Skin epidermis (tissue), 12 donors: Measurements from ENCODE around the gene KIAA1671.
A peak's percentile ranks its signal among the peaks of the same experiment; 100 is the strongest.

Experiments used
- H3K27ac ChIP-seq, 21 experiments: fragments of 200-600 bp; sonication (generic) in 11 of 21; one replicate each; pipeline ENCODE4 v1.5.0; 2020; ENCODE audit warnings: mild to moderate bottlenecking in 3 of 21, inconsistent platforms in 2 of 21, moderate library complexity in 2 of 21
- H3K4me3 ChIP-seq, 7 experiments: fragments of 200-600 bp; sonication (generic) in 2 of 7; one replicate each; pipeline ENCODE4 v1.5.0; 2020; ENCODE audit warnings: inconsistent platforms in 2 of 7, mild to moderate bottlenecking in 2 of 7, moderate library complexity in 1 of 7

The KIAA1671 gene

GRCh38 chr22:25146906-25147641, 194.6 kb downstream of the KIAA1671 start:
- H3K27ac ChIP-seq: peak overlapping the region in 7 of 21 experiments; percentile 9 to 78 (median 51)
- no peak overlapping the region for H3K4me3 ChIP-seq

- Histone ChIP-seq H3K27ac (peak overlapping the region in 5 of 21 experiments; percentile 6 to 78 (median 51)), H3K4me3 (no peak overlapping the region)
Measured at GRCh38 chr22:25147642-25147928, 195.1 kb downstream of the KIAA1671 start.

DNA sequence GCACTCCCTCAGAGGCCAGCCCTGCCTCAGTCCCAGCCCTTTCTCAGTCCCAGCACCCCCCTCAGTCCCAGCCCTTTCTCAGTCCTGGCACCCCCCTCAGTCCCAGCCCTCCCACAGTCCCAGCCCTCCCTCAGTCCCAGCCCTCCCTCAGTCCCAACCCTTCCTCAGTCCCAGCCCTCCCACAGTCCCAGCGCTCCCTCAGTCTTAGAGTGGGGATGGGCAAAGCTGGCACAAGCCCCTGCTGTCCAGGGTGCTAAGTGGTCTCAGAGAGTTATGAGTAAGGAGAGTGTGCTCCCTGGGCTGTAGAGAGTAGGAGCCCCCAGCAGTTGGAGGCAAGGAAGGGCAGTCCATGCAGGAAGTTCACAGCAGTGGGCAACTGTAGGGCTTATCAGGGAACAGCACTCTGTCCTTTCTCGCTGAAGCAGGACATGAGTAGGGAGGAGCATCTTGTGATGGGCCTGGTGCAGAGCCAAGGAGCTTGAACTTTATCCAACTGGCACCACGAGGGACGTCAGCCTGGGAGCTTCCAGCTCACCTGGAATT, 195.7 kb downstream of the KIAA1671 start:
- H3K27ac ChIP-seq: peak overlapping the region in 11 of 21 experiments; percentile 5 to 78 (median 40)
- H3K4me3 ChIP-seq: no peak overlapping the region

DNA sequence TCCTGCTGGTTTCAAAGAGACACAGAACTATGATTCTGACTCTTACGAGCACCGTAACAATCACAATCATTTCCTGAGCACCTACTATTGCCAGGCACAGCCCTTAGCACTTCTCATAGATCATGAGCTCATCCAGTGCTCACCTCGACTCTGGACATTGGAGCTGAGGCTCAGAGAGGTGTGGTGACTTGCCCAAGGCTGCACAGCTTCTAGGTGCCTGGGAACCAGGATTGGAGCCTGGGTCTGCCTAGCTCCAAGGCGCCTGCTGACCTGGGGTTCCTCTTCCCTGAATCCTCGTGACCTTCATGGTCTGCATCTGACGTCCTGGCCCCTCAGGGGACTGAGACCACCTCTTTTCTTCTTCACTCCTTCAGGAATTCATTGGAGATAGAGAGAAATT, 196.5 kb downstream of the KIAA1671 start:
- peak overlapping the region in 9 of 21 experiments; percentile 6 to 72 (median 50) for H3K27ac ChIP-seq
- no peak overlapping the region for H3K4me3 ChIP-seq

DNA sequence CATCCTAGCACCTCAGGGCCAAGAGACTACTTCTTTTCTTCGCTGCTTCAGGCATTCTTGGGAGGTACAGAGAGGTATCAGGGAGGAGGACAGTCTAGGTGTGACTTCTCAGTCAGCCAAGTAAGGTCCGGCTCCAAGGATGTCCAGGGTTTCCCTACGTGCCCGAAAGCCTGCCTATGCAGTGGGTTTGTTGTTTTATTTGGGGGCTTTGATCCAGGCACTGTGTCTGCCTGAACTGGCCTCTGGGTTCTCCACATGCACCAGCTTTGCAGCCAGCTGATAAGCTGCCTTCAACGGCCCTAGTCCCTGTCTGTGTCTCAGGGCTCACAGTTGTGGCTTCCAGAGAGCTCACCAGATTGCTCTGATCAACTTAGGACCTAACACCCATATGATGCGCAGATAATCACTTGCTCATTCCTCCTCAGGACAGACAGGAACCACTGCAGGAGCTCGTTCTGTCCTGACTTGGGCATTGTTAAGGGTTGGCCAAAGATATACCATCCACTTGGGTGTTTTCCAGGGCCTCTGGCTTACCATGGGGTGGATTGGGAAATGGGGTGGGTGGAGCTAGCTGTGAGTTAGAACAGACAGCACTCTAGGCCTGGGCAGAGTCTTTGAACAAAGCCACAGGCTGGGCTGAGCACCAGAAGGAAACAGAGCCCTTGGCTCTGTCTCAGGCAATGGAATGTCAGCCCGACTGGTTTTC, 201.6 kb downstream of the KIAA1671 start:
- peak overlapping the region in 16 of 21 experiments; percentile 4 to 74 (median 53) for H3K27ac ChIP-seq

GRCh38 chr22:25154667-25154999, 202.1 kb downstream of the KIAA1671 start:
- H3K27ac ChIP-seq: peak overlapping the region in 15 of 21 experiments; percentile 8 to 76 (median 60)
- H3K4me3 ChIP-seq: no peak overlapping the region

More for the DNA sequence above, 201.6 kb downstream of the KIAA1671 start:
- H3K4me3 ChIP-seq: no peak overlapping the region

DNA sequence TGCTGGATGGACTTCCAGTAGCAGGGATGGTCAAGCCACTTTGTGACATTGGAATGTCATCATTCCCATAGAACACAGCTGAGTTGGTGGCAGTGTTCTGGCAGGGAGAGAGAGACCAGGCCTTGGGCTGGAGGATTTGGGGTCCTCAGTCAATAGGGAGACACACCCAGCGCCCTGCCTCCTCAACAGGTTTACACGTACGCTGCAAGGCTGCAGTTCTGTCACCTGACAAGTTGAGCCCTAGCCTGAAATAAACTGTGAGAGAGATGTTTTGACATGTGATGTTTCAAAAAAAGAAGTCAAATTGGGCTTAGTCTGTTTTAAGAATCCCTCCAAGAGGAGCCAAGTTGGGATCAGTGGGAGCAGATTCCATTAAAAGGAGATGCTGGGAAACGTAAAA, 204.2 kb downstream of the KIAA1671 start:
- Histone ChIP-seq H3K4me3 (no peak overlapping the region), H3K27ac (no peak overlapping the region)

GRCh38 chr22:25159028-25159427, 206.5 kb downstream of the KIAA1671 start:
- no peak overlapping the region for H3K27ac ChIP-seq
- H3K4me3 ChIP-seq: no peak overlapping the region

- no peak overlapping the region for H3K4me3 ChIP-seq
- H3K27ac ChIP-seq: peak overlapping the region in 1 of 21 experiments; percentile 5
Measured at GRCh38 chr22:25160120-25160996, 207.8 kb downstream of the KIAA1671 start.

- H3K4me3 ChIP-seq: no peak overlapping the region
- peak overlapping the region in 1 of 21 experiments; percentile 7 for H3K27ac ChIP-seq
Measured at GRCh38 chr22:25161017-25161915, 208.8 kb downstream of the KIAA1671 start.

DNA sequence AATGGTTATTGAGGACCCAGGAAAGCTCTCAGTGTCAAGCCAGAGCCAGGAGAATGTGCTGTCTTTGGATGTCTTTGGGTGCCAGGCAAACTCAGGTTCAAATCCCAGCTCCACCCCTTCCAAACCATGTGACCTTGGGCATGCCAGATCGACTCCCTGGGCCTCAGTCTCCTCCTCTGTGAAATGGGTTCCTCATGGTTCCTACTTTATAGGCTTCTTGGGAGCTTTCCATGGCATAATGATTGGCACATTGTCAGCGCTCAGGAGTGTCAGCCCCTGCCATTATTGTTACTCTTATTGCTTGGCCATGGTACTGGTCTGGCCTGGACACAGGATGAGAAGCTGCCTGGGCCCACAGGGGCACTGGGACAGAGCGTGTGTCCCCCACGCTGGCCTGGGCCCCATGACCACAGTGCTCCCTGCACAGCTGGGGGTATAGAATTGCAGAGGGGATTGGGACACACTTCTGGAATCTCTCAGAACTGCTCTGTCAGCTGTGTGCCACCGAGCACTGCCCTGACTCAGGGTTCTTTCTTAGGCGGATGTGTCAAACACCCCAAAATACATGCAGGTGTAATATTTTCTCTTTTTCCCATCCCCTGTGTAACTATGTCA, 209.5 kb downstream of the KIAA1671 start:
- Histone ChIP-seq H3K4me3 (no peak overlapping the region), H3K27ac (peak overlapping the region in 1 of 21 experiments; percentile 7)

GRCh38 chr22:25162561-25162960, 210.0 kb downstream of the KIAA1671 start:
- Histone ChIP-seq H3K27ac (peak overlapping the region in 1 of 21 experiments; percentile 7), H3K4me3 (no peak overlapping the region)

- Histone ChIP-seq H3K27ac (peak overlapping the region in 4 of 21 experiments; percentile 1 to 41 (median 12)), H3K4me3 (no peak overlapping the region)
Measured at GRCh38 chr22:25165785-25166184, 213.3 kb downstream of the KIAA1671 start.

GRCh38 chr22:25166266-25167040, 213.9 kb downstream of the KIAA1671 start:
- no peak overlapping the region for H3K4me3 ChIP-seq
- H3K27ac ChIP-seq: peak overlapping the region in 3 of 21 experiments; percentile 13 to 41 (median 25)

- no peak overlapping the region for H3K4me3 ChIP-seq
Measured at GRCh38 chr22:25167082-25167481, 214.6 kb downstream of the KIAA1671 start.

DNA sequence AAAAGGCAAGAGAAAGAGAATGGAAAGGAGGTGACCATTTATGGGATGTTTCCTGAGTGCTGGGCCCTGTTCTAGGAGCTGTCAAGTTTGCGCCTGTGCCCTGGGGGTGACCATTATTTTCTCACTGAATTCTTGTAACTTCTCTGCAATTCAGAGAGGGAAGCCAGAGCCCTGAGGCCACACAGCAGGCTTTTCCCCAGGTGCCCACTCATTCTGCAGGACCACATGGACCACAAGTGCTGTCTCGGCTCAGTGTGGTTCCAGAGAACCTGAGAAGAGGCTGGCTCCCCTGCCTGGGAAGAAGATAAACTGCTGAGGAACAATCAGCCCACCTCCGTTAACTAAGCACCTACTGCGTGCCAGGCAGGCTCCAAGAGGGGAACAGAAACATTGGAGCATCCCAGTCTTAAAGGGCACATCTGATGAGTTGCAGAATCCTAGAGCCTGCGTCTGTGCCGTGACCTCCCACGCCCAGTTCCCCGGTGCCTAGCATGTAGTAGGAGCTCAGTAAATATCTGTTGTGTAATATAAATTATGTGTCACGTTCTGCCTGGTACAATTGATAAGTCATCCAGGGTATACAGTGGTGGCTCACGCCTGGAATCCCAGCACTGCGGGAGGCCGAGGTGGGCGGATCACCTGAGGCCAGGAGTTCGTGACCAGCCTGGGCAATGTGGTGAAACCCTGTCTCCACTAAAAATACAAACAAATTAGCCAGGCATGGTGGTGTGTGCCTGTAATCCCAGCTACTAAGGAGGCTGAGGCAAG, 215.5 kb downstream of the KIAA1671 start:
- Histone ChIP-seq H3K4me3 (no peak overlapping the region), H3K27ac (no peak overlapping the region)

More at GRCh38 chr22:25167082-25167481, 214.6 kb downstream of the KIAA1671 start:
- H3K27ac ChIP-seq: peak overlapping the region in 1 of 21 experiments; percentile 25
